Measurements from ENCODE around the gene SSNA1. TPM values are rescaled to one million over a fixed set of nuclear protein-coding genes. Genes with fewer than 3 reads are reported as not detected.

Gene SSNA1
- total RNA-seq, 4 donors from 2014 or later = 67.1 to 124 (median 96.7) TPM

DNA sequence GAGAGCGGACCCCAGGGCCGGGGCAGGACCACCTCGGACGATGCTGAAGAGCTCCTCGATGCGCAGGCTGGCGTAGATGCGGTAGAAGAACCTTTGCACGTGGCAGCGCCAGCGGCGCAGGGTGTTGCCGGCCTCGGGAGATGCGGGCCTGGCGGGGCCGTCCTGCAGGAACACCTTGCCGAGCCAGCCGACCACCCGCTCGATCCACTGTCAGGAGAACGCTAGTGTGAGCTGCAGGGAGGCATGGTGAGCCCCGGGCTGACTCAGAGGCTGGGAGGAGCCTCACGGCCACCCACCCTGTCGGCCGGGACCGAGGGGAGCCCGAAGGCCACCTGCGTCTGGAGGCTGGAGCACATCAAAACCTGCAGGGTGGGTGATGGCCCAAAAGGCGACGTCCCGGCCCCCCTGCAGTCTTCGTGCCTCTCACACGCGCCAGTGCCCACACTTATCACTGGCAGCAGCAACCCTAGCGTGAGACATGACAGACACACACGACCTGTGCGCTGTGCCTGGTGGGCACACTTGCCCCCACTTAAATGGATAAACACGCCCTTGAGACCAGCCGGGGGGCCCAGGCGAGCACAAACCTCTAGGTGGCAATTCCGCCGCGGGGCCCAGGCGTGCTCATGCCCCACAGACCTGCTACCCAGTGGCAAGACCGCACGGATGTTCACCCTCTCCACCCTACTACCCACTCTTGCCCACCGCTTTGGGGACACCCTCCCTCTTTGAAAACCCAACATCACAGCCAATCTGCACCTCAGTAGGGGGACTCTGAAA, 3.4 kb upstream of the SSNA1 start:
- H3K9me3 ChIP-seq = no peaks in the 10 kb centered on the region
- H3K4me3 ChIP-seq = no peak overlapping the region
- WGBS, 2 donors = 90% methylated on average over 23 to 24 of the region's 48 CpGs
- TF ChIP-seq, protein P1, sequence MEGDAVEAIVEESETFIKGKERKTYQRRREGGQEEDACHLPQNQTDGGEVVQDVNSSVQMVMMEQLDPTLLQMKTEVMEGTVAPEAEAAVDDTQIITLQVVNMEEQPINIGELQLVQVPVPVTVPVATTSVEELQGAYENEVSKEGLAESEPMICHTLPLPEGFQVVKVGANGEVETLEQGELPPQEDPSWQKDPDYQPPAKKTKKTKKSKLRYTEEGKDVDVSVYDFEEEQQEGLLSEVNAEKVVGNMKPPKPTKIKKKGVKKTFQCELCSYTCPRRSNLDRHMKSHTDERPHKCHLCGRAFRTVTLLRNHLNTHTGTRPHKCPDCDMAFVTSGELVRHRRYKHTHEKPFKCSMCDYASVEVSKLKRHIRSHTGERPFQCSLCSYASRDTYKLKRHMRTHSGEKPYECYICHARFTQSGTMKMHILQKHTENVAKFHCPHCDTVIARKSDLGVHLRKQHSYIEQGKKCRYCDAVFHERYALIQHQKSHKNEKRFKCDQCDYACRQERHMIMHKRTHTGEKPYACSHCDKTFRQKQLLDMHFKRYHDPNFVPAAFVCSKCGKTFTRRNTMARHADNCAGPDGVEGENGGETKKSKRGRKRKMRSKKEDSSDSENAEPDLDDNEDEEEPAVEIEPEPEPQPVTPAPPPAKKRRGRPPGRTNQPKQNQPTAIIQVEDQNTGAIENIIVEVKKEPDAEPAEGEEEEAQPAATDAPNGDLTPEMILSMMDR (IDR thresholded peaks at IDR 0.05) = no peak
- no peak for TF ChIP-seq POLR2A (IDR thresholded peaks at IDR 0.05)
- DNase-seq = no peak
- H3K4me1 ChIP-seq = peaks cover 31 to 48% (median 32%) of the 10 kb centered on the region in 3 donors
- intact Hi-C loops (cut with DNase I) = loop anchor here (10.0 kb wide), 1 partner anchor 50 kb away; the partner anchor contains the start of gene SLC34A3
- H3K27me3 ChIP-seq = no peaks in the 10 kb centered on the region
- H3K36me3 ChIP-seq = peaks cover 47 to 79% (median 47%) of the 10 kb centered on the region in 3 donors
- H3K27ac ChIP-seq = no peak overlapping the region

DNA sequence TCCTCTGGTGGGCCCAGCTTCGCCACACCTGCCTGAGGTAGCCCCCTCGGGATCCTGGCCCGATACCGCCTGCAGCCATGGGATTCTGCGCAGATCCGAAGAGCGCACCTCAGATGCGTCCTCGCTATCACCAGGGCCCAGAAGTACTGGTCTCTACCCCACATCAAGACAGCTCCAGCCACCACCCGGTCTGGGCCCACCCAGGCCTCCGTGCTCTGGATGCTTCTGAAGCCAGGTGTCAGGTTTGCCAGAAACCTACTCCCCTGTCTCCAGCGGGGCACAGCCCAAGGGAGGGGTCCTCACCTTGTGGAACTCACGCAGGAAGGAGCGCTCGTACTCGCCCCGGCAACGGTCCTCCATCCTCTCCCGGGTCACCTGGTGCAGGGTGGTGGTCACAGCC, 2.6 kb upstream of the SSNA1 start:
- Histone ChIP-seq H3K4me3 (no peak overlapping the region), H3K27ac (no peak overlapping the region), H3K9me3 (no peaks in the 10 kb centered on the region), H3K36me3 (peaks cover 46 to 79% (median 47%) of the 10 kb centered on the region in 3 donors), H3K27me3 (no peaks in the 10 kb centered on the region), H3K4me1 (peaks cover 40 to 56% (median 41%) of the 10 kb centered on the region in 3 donors)
- intact Hi-C loops (cut with DNase I) = loop anchor here (10.0 kb wide), 1 partner anchor 49 kb away; the partner anchor contains the start of gene SLC34A3
- DNase-seq = no peak
- TF ChIP-seq, protein P1 (IDR thresholded peaks at IDR 0.05) = no peak
- no peak for TF ChIP-seq POLR2A (IDR thresholded peaks at IDR 0.05)
- WGBS, 2 donors = 50 to 97% methylated on average over 2 to 10 of the region's 19 CpGs

GRCh38 chr9:137186385-137186784, 2.1 kb upstream of the SSNA1 start:
- TF ChIP-seq, protein P1 (IDR thresholded peaks at IDR 0.05) = no peak
- no peak for TF ChIP-seq POLR2A (IDR thresholded peaks at IDR 0.05)
- H3K36me3 ChIP-seq = peaks cover 46 to 79% (median 48%) of the 10 kb centered on the region in 3 donors
- no peaks in the 10 kb centered on the region for H3K9me3 ChIP-seq
- DNase-seq = no peak
- 60 to 81% methylated on average over 3 of the region's 6 CpGs for WGBS, 2 donors
- intact Hi-C loops (cut with DNase I) = loop anchor here (10.0 kb wide), 1 partner anchor 48 kb away; the partner anchor contains the start of gene SLC34A3
- H3K4me3 ChIP-seq = no peak overlapping the region
- H3K4me1 ChIP-seq = peaks cover 41 to 61% (median 43%) of the 10 kb centered on the region in 3 donors
- no peak overlapping the region for H3K27ac ChIP-seq
- no peaks in the 10 kb centered on the region for H3K27me3 ChIP-seq

DNA sequence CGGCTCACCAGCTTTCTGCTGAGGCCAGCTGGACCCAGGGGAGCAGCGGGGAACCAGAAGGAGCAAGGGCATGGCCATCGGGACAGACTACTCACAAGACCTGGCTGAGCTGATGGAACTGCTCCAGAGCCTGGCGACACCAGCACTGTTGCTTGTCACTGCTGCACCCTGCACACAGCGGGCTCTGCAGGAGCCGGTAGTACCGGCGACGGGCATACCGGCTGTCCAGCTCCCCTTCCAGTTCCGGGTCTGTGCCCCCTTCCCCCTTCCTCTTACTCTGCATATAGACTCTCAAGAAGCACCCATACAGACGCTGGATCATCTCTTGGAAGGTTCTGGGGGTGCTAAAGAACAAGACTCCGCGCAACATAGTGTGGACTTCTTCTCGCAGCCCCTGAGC, 1.1 kb upstream of the SSNA1 start:
- H3K9me3 ChIP-seq = no peaks in the 10 kb centered on the region
- peak overlapping the region; percentile 78 to 100 (median 88) for H3K4me3 ChIP-seq
- peaks cover 41 to 69% (median 43%) of the 10 kb centered on the region in 3 donors for H3K4me1 ChIP-seq
- TF ChIP-seq POLR2A (IDR thresholded peaks at IDR 0.05) = no peak
- TF ChIP-seq, protein P1 (IDR thresholded peaks at IDR 0.05) = no peak
- peaks cover 38 to 79% (median 45%) of the 10 kb centered on the region in 3 donors for H3K36me3 ChIP-seq
- WGBS, 2 donors = 78 to 83% methylated on average over 11 to 12 of the region's 15 CpGs
- H3K27ac ChIP-seq = peak overlapping the region in 2 of 4 donors; percentile 85 to 98
- no peak for DNase-seq
- no peaks in the 10 kb centered on the region for H3K27me3 ChIP-seq
- intact Hi-C loops (cut with DNase I) = loop anchor here (10.0 kb wide), 1 partner anchor 47 kb away; the partner anchor contains the start of gene SLC34A3

- Histone ChIP-seq H3K4me1 (peaks cover 41 to 69% (median 43%) of the 10 kb centered on the region in 3 donors), H3K4me3 (peak overlapping the region; percentile 78 to 100 (median 88)), H3K27me3 (no peaks in the 10 kb centered on the region), H3K27ac (peak overlapping the region; percentile 85 to 99 (median 98)), H3K9me3 (no peaks in the 10 kb centered on the region), H3K36me3 (peaks cover 31 to 79% (median 38%) of the 10 kb centered on the region in 3 donors)
- intact Hi-C loops (cut with DNase I) = loop anchor here (10.0 kb wide), 1 partner anchor 47 kb away; the partner anchor contains the start of gene SLC34A3
- 0 to 1% methylated on average over 12 to 13 of the region's 31 CpGs for whole genome bisulfite sequencing, 2 donors
- TF ChIP-seq POLR2A (IDR thresholded peaks at IDR 0.05) = no peak
- TF ChIP-seq, protein P1 (IDR thresholded peaks at IDR 0.05) = no peak
- no peak for DNase-seq
Observed at GRCh38 chr9:137188086-137188489, 388 bp upstream of the SSNA1 start.

Data from esophagus squamous epithelium (tissue), 5 donors.